ENCODE data around the gene KCNE2. TPM values are rescaled to one million over a fixed set of nuclear protein-coding genes. Genes with fewer than 3 reads are reported as not detected.

Gene KCNE2
- total and polyA plus RNA-seq, 2 of the 8 experiments (the other 6 are each of a cell fraction or from before 2014, with no cell fraction given): 0.09 to 0.37 TPM

DNA sequence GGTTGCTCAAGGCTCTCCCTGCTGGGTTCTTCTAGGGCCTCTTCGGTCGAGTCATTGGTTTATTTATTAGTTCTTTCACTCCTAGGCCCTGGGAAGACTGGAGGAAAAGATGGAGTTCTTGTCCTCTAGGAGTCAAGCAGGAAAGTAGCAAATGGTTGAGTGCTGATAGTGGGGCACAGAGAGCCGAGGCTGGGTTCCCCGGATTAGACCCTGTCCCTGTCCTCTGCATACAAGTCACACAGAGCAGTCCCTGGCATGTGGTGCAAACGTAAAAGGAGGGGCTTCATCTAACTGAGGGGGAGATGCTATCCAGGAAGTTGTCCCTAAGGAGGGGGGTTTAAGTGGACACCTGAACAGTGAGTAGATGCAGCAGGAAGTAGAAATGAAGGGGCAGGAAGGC is 19.2 kb upstream of the KCNE2 start:
- no peak overlapping the region for H3K4me3 ChIP-seq (ENCODE audit: extremely low read depth in 1 of 4, insufficient read depth in 2 of 4, low read depth in 3 of 4, low read length in 4 of 4)
- no peaks in the 10 kb centered on the region for H3K27me3 ChIP-seq (replicated peaks in 1 of 4; ENCODE audit: control insufficient read depth in 3 of 4, extremely low read depth in 1 of 4, insufficient read depth in 3 of 4, low read length in 3 of 4)
- no peaks in the 10 kb centered on the region for H3K4me1 ChIP-seq (replicated peaks in 1 of 4; ENCODE audit: control insufficient read depth in 3 of 4, insufficient read depth in 4 of 4, low read length in 3 of 4)
- H3K18ac ChIP-seq (ENCODE audit: extremely low read depth, low read length): no peak overlapping the region
- H2BK12ac ChIP-seq (ENCODE audit: low read depth, low read length): no peak overlapping the region
- no peak overlapping the region for H2BK120ac ChIP-seq (replicated peaks; ENCODE audit: low read depth, low read length)
- TF ChIP-seq CEBPB (IDR thresholded peaks at IDR 0.05; ENCODE audit: low read depth, low read length): no peak
- TF ChIP-seq, protein P1, sequence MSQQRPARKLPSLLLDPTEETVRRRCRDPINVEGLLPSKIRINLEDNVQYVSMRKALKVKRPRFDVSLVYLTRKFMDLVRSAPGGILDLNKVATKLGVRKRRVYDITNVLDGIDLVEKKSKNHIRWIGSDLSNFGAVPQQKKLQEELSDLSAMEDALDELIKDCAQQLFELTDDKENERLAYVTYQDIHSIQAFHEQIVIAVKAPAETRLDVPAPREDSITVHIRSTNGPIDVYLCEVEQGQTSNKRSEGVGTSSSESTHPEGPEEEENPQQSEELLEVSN (IDR thresholded peaks at IDR 0.05): no peak
- TF ChIP-seq GABPA (IDR thresholded peaks at IDR 0.05; ENCODE audit: borderline replicate concordance, insufficient read depth, low read length): no peak
- TF ChIP-seq POLR2A (IDR thresholded peaks at IDR 0.05; ENCODE audit: control extremely low read depth in 1 of 2, low read depth in 2 of 2, low read length in 2 of 2): no peak
- TF ChIP-seq EGR1 (IDR thresholded peaks at IDR 0.05; ENCODE audit: borderline replicate concordance, low read depth, low read length): no peak
- TF ChIP-seq EZH2 (IDR thresholded peaks at IDR 0.05; ENCODE audit: low read depth, low read length, severe bottlenecking): no peak
- no peak for TF ChIP-seq JUND (IDR thresholded peaks at IDR 0.05; ENCODE audit: low read length)
- no peak for TF ChIP-seq SP4 (IDR thresholded peaks at IDR 0.05; ENCODE audit: low read length)
- TF ChIP-seq RXRA (IDR thresholded peaks at IDR 0.05; ENCODE audit: insufficient read depth, low read depth, low read length): no peak
- no peak for TF ChIP-seq SIX5 (IDR thresholded peaks at IDR 0.05; ENCODE audit: low read depth, low read length)
- FAIRE-seq (no peak), DNase-seq (ENCODE audit: low read depth in 1 of 2, low spot score in 2 of 2) (no peak)
- H4K8ac ChIP-seq (ENCODE audit: extremely low read depth, insufficient read depth, low read length): no peak overlapping the region
- no peak overlapping the region for H3K4ac ChIP-seq (replicated peaks; ENCODE audit: insufficient read length, low read depth, low read length)
- no peak overlapping the region for H3K27ac ChIP-seq (ENCODE audit: low read depth, low read length)
- no peak overlapping the region for H2AFZ ChIP-seq (ENCODE audit: low read length)
- no peaks in the 10 kb centered on the region for H4K20me1 ChIP-seq (replicated peaks in 1 of 2; ENCODE audit: control insufficient read depth in 1 of 2, insufficient read depth in 2 of 2, low read length in 2 of 2)
- no peaks in the 10 kb centered on the region for H3K79me2 ChIP-seq (ENCODE audit: control insufficient read depth in 1 of 2, insufficient read depth in 2 of 2, low read length in 2 of 2)
- no peak overlapping the region for H2AK5ac ChIP-seq (ENCODE audit: low read depth, low read length)
- WGBS, 2 experiments (ENCODE audit: extremely low coverage in 1 of 2, insufficient coverage in 1 of 2, insufficient read length in 1 of 2, insufficient replicate concordance in 2 of 2, low coverage in 1 of 2, low lambda C conversion rate in 2 of 2, missing lambda C conversion rate in 1 of 2): 94% methylated on average over 5 of the region's 5 CpGs; no CpG with 5 or more reads in 1 of the 2 experiments
- H3K4me2 ChIP-seq (ENCODE audit: insufficient read depth in 1 of 2, low read depth in 2 of 2, low read length in 2 of 2): no peak overlapping the region
- H2BK20ac ChIP-seq (ENCODE audit: low read length): no peak overlapping the region
- no peaks in the 10 kb centered on the region; the same call in 1 of the 2 replicates for H3K23me2 ChIP-seq (ENCODE audit: low read depth, low read length)
- CTCF ChIA-PET (ENCODE audit: partially characterized antibody): interaction anchor here (0.7 to 10.4 kb wide), 5 partner anchors 8 to 423 kb away, joined by 3 to 119 read pairs (median 3); no protein-coding TSS in a partner anchor
- H2BK5ac ChIP-seq (ENCODE audit: low read depth, low read length): no peak overlapping the region
- no peak overlapping the region for H2BK15ac ChIP-seq (ENCODE audit: low read length)
- no peak overlapping the region for H4K91ac ChIP-seq (replicated peaks; ENCODE audit: insufficient read length, low read length)
- H3K56ac ChIP-seq (replicated peaks; ENCODE audit: insufficient read length, low read depth, low read length): no peak overlapping the region
- no peaks in the 10 kb centered on the region for H3K79me1 ChIP-seq (ENCODE audit: low read depth, low read length)
- H3K9ac ChIP-seq (replicated peaks in 1 of 4; ENCODE audit: extremely low read depth in 1 of 4, low read depth in 3 of 4, low read length in 3 of 4): no peak overlapping the region
- H3K23ac ChIP-seq (ENCODE audit: insufficient read length): no peak overlapping the region
- H3K14ac ChIP-seq (ENCODE audit: insufficient read length): no peak overlapping the region
- no peaks in the 10 kb centered on the region for H3K36me3 ChIP-seq (ENCODE audit: control insufficient read depth in 2 of 4, insufficient read depth in 4 of 4, low read length in 3 of 4)
- H4K5ac ChIP-seq (ENCODE audit: insufficient read length, low read depth, low read length): no peak overlapping the region
- no peaks in the 10 kb centered on the region for H3K9me3 ChIP-seq (ENCODE audit: insufficient read depth in 2 of 2, low read depth in 1 of 2, low read length in 1 of 2)
- POLR2A ChIA-PET (ENCODE audit: partially characterized antibody): no interaction called here

Data from H1 (cell line).